Ramos (cell line): ENCODE measurements around the gene MAN1A2.

Source experiments
- in situ Hi-C: fragments of 300-500 bp; cut with MboI; formaldehyde crosslinking; loops from one replicate; pipeline ENCODE4 v1.14.3; 2022; ENCODE audit warnings: low sequenced_read_pairs; ENCODE audit not compliant: unreplicated experiment

Gene MAN1A2

DNA sequence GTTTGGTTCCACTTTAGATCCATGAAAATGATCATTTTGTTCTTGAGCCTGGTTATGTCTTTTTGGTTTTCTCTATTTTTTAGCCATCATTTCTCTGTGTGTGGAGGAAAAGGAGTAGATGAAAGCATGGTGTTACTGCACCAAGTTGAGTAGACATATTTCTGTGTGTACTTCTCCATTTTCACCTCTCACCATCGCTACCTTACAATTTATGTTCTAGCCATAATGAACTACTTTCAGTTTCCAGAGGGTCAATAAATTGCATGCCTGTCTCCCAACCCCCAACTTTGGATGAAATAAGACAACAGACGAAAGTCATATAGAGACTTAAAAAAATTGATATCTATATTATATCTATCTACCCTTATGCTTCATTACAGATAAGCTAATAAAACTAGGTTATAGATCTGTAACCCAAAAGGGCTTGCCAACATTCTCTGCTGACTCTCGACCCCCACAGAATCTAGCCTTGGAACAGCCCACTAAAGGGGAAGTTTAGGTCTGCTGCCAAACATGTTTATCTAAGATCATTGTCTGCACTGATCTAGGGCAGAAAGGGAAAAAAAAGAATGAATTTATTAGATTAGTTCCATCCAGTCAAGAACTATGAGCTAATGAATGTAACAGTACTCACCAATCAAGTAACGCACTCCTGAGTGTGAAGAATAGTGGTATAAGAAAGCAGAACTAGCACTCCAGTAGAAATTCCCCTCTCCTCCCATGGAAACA is 7.5 kb upstream of the MAN1A2 start:
- in situ Hi-C loops, result no loop called here

DNA sequence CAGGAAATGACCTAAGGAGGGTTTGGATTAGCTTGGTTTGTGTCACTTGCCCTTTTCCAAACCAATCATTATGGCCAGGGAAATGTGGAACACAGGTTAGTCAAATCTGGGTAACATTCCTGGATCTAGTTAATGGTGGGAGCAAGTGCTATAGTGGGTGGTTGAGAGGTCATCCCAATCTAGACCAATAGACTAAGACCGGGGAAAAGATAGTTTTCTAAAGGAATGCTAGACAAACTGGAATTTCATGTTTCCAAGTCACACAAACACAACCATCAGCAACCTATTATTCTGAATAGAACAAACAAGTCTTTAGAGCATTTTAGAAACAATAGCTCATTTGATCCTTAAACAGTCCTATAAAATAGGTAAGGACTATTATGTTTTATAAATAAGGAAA is 4.3 kb upstream of the MAN1A2 start:
- in situ Hi-C loops, result no loop called here

DNA sequence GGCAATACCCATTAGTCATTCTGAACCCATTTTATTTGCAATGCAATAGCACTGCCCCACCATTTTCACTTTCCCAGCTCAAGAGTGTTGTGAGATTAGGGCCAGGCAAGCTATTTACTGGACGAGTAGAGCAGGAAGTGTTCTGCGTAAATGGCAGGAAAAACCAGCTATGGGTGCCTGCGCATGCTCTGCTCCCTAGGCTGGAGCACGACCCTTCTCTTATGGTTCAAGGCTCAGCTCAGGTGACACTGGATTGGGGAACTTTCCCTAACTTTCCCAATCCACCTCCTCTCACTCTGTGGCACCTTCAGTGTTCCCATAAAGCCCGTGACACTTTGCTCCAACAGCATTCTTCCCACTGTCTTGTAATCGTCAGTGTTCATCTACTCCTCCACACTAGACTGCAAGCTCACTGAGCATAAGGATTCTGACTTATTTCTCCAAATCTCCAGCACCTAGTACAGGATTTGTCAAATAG is 3.6 kb upstream of the MAN1A2 start:
- in situ Hi-C loops, result no loop called here

DNA sequence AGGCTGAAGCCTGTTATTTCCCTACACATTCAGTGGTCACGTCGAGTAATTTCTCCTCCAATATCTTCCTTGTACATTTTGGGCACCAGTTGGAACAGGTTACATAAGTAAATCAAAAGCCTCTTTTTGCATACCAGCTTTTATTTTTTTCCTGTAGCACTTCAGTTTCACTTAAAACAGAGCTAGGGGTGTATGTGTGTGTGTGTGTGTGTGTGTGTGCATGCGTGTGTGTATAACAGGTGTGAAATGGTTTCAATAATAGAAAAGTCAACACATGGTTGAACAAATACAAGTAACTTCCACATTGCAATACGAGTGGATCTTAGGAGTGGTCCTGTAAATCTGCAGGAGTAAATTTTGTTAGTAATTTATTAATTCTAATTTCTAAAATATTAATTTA is 3.0 kb upstream of the MAN1A2 start:
- in situ Hi-C loops, result no loop called here

DNA sequence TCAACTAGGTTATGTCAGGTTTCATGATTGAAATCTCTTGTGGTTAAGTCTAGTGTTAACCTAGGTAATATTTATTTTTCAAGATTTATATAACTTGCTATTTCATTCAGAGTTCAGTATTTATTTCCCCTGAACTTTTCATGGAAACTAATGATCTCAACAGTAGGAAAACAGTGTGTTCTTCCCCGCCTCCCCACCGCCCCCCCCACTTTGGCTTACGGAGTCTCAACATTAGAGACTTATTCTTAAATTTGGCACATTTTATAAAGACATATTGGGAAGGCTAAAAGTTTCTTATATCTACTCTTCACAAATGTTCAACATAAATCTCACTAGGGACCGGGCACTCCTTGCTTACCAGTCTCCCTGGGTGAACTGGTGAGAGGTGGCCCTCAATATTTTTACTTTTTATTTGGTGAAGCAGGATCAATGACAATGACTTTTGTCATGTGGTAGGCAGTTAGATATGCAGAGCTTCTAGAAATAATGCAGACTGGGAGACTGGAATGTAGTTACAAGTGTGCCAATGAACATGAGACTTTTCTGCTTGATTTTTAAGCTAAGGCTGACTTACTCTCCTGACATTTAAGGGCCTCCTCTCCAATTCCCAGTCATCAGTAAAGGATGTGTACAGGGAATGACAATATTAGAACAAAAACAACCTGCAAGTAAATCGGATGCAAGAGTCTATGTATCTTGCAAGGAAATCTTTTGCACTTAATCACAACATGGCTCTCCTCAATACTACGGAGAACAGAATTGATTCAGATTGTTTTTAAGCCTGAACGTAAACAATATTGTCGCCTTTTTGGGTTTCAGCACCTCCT is 1.7 kb upstream of the MAN1A2 start:
- in situ Hi-C loops, result no loop called here

DNA sequence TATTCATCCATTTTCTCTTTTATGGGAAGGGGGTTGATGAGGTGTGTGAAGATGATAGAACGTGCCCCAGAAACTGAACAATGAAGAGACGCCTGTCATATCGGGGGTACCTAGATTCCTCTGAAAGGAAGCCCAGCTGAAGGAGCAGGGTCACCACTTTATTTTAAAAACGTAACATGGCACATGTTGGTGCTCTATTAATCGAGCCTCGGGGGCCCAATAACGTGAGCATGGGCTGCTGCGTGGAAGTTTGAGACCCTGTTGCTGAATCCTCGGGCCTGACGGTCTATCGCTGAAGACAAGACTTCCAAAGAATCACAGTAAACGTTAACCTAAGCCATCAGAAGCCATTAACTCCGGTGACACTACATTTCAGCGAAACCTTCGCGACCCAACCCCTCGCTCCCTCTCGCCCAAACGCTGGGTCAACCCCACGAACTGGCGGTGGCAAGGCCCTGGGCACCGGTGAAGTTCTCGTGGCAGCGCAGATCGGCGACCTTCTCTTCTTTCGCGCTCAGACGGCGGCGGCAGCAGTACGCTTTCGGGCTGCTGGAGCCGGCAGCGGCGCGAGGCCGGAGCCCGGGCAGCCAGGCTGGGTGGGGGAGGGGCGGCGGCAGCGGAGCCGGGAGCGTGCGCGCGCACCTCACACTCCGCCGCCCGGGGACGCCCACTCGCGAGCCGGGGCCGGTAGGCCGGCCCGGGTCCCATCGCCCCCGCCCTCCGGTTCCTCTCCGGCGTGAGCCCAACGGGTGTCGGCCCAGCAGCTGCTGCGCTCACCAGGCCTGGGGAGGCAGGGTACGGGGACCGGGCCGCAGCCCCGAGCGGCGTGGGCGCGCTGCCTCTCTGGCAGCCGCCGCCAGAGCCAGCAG is 838 bp upstream of the MAN1A2 start:
- in situ Hi-C loops, result no loop called here

DNA sequence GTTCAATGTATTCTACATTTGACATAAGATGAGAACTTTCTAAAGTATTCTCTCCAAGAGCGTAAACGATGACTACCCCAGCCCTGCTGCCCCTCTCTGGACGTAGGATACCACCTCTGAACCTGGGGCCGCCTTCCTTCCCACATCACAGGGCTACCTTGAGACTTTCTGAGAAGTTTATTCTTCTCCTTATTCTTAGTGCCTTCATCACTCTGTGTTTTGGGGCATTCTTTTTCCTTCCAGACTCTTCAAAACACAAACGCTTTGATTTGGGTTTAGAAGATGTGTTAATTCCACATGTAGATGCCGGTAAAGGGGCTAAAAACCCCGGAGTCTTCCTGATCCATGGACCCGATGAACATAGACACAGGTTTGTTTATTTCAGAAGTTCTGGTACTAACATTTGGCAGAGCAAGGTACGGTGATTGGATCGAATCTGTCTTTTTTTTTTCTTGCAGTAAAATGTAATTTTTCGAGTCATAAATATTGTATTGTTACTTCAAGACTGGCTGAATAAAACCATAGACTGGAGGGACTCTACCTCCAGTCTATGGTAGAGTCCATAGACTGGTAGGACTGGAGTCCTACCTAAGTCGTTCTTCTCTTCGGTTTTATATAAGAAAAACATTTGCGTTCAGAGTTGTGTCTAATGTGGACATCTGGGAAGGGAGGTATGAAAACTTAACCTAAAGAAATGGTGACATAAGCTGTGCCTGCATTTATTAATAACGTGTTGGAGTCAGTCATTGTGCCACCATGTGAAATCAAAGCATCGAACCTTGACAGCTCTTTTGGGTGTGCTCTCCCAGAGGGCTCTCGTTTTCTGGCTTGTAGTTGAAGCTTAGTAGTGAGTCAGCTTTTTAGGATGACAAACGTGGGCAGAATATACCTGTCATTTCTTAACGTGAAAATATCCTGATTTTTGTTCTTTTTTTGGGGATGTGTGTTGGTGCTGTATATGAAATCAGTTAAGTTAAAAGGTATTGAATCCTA is 1.2 kb downstream of the MAN1A2 start:
- in situ Hi-C loops, result no loop called here

DNA sequence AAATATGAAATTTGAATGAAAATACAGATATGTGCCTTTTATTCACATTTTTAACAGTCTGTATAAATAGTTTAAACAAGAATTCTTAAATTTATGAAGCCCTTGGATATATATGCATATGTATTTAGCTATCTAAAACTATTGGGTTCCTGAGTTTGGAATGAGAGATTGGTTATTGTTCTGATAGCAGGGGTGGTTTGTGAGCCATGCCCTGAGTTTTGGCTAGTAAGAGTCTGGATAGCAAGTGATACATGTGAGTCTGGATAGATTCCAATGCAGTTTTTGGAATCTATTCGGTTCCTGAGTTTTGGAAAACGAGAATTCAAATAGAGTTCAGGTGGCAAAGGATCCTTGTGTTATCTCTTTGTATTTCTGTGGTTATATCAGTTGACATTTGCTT is 2.8 kb downstream of the MAN1A2 start:
- in situ Hi-C loops, result no loop called here

DNA sequence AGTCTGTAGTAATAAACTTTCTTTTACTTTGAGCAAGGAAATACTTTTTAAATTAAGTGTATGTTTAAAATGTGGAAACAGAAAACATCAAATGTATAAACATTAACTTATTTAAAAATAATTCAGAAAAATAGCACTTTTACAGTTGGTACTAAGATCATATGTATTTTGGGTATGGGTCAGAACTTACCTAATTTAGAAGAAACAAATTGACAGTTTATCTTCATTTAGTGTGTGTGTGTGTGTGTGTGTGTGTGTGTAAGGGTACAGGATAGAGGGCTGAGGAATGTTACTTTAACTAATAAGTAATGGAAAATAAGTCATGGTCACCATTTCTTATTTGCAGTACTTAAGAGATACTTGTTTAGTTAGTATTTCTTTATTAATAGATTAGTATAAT is 3.3 kb downstream of the MAN1A2 start:
- in situ Hi-C loops, result no loop called here

DNA sequence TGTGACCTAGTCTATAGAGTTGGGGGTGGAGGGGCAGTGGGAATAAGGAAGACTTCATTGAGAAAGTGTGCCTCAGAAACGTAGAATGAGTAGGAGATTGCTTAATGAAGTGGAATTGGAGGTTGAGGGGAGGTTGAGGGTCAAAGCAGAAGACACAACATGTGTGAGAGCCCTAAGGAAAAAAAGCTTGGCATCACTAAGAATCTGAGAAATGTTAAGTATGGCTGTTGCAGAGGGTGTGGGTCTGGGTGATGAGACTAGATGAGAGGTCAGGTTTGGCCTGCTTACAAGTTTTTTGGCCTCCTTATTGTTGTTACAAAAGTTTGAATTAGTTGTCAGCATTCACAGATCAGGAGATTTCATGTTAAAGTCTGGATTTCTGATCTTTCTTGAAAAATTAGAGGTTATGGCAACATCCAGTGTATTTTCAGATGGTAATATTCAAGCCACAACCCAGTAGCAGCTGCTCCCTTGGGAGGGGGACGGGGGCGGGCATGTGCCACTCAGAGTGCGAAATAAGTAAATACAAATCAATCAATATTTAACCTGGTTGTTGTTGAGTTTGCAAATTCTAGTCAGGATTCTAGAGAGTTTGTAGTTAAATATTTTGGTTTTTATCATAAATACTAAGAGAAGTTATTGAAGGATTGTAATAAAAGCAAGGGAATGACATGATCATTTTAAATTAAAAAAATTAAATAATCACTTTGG is 4.3 kb downstream of the MAN1A2 start:
- in situ Hi-C loops, result no loop called here

DNA sequence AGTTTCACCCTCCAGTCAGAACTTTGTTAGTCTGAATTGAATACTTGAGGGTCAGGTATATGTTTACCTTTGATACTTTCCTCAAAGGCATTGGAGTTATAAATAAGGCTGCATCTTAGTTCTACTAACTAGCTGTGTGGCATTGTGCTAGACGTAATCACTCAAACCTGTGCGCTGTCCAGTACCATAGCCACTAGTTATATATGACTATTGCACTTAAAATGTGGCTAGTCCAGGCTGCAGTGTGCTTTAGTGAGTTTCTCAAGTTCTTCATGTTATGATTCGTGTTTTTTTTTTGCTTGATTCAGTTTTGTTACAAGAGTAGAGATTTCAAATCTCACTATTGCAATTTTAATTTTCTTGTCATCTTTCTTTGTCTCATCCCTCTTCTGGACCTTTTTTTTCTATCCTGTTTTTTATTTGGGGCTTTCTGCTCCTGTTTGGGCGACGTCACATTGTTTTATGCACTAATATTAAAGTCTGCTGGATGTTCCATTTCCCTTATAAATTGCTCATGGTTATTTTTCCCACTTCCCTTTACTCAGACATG is 5.7 kb downstream of the MAN1A2 start:
- in situ Hi-C loops, result no loop called here

DNA sequence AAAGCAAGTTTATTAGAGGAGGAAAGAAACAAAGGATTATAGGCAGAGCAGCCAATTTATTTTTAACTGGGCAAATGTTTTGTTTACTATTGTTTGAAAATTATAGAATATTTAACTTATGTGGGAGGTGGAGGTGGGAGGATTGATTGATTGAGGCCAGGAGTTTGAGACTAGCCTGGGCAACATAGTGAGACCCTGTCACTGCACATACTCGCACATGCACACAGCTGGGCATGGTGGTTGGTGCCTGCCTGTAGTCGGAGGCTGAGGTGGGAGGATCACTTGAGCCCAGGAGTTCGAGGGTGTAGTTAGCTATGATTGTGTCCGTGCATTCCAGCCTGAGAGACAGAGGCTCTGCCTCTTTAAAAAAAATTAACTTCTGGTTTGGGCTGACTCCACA is 6.7 kb downstream of the MAN1A2 start:
- in situ Hi-C loops, result no loop called here

DNA sequence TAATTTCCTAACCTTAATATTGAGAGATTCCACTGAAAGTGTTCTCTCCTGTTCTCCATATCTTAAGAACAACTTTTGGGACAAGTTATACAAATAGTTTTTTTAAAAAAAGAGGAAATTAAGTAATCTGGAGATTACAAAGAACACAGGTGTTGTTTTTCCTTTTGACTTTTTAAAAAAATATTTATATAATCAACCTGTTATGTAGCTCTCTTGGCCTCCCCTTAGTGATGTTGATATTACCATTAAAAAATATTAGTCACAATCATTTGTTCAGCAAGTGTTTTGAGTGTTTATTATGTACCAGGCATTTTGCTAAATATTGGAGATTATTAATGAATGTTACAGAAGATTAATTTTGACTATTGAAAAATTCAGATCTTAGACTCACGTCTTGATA is 8.1 kb downstream of the MAN1A2 start:
- in situ Hi-C loops, result no loop called here

DNA sequence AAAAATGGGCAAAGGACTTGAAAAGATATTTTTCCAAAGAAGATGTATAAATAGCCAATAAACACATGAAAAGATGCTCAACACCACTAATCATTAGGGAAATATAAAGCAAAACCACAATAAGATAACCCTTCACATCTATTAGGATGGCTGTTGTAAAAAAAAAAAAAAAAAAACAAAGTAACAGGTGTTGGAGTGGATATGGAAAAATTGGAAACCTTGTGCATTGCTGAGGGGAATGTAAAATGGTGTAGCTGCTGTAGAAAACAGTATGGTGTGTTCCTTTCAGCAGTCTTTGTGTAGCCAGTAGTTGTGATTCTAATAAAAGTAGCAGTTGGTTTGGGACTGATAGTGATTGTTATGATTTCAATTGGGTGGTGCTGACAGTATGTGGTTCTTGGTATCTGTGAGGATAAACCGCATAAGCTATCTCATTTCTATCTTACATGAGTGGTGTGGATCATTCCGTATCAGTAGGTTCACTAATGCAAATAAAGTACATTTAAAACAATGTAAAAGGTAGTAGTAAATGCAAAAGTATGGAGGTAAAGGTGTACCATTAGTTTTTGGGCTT is 19.9 kb downstream of the MAN1A2 start:
- in situ Hi-C loops, result no loop called here

DNA sequence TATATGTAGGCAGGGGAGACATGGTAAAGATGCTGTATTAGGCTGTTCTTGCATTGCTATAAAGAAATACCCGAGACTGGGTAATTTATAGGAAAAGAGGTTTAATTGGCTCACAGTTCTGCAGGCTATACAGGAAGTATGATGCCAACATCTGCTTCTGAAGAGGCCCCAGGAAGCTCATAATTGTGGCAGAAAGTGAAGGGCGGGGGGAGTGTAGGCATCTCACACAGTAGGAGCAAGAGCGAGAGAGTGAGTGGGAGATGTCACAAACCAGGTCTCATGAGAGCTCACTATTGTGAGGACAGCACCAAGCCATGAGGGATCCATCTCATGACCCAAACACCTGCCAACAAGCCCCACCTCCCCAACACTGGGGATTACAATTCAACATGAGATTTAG is 21.1 kb downstream of the MAN1A2 start:
- in situ Hi-C loops, result no loop called here

DNA sequence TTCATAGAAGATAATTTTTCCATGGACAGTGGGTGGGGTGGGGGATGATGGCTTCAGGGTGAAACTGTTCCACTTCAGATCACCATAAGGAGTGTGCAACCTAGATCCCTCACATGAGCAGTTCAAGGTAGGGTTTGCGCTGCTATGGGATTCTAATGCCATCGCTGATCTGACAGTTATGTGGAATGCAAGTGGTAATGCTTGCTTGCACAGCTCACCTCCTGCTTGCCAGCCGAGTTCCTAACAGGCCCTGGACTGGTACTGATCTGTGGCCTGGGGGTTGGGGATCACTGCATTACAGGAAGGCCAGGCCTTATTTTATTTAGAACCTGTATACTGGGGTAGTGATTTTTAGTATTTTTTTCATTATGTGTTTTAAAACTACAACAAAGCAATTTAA is 22.0 kb downstream of the MAN1A2 start:
- in situ Hi-C loops, result no loop called here

DNA sequence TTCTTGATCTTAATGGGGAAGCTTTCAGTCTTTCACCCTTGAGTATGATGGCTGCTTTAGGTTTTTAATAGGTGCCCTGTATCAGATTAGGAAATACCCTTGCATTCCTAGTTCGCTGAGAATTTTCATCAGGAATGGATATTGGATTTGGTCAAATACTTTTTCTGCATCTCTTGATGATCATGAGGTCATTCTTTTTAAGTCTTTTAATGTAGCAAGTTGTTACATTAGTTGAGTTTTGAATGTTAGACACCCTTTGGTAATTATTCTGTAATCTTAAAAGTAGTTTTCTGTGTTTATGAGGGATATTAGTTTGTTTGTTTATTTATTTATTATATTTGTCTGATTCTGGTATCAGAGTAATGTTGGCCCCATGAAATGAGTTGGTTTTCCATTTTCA is 22.5 kb downstream of the MAN1A2 start:
- in situ Hi-C loops, result no loop called here

DNA sequence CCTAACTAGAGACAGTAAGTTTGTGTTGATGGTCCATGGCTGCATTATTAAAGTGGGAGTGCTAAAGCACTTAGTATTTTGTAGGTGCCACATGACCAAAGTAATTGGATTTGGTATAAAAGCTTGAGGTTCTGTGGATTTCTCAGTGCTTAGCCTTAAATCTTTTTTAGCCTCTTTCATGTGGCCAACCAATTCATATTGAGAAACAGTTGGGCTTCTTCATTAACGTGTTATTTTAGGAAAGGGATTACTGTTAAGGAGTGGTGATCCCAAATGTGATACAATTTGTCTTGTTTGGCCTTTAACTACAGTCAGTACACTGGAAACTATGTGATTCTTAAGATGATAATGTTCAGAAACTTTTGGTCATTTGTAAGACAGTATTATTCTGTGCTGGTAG is 25.5 kb downstream of the MAN1A2 start:
- in situ Hi-C loops, result no loop called here
